Left ventricle myocardium inferior (tissue), 1 donor: Measurements from ENCODE around the gene IL19. TPM values are rescaled to one million over a fixed set of nuclear protein-coding genes. Genes with fewer than 3 reads are reported as not detected.

Experiments
- DNase-seq: peaks from one replicate; pipeline ENCODE4 v3.0.0-alpha.2; 2020
- H3K27ac ChIP-seq: fragments of 200-600 bp; replicated peaks from 2 replicates; pipeline ENCODE4 v1.8.0; 2021
- H3K27me3 ChIP-seq: fragments of 200-600 bp; 2 replicates; pipeline ENCODE4 v1.8.0; 2021; ENCODE audit warnings: low read depth
- H3K36me3 ChIP-seq: fragments of 200-600 bp; 2 replicates; pipeline ENCODE4 v1.8.0; 2021
- H3K4me1 ChIP-seq: fragments of 200-600 bp; 2 replicates; pipeline ENCODE4 v1.8.0; 2021
- H3K4me3 ChIP-seq: fragments of 200-600 bp; 2 replicates; pipeline ENCODE4 v1.8.0; 2021; ENCODE audit warnings: mild to moderate bottlenecking, moderate library complexity
- H3K9me3 ChIP-seq: fragments of 200-600 bp; replicated peaks from 2 replicates; pipeline ENCODE4 v1.8.0; 2021
- CTCF ChIP-seq: fragments of 200-600 bp; IDR thresholded peaks from 2 replicates; pipeline ENCODE4 v1.8.0; 2021; ENCODE audit warnings: antibody characterized with exemption, mild to moderate bottlenecking, borderline replicate concordance
- intact Hi-C: fragments of 100-400 bp; cut with micrococcal nuclease; formaldehyde crosslinking; loops from one replicate; pipeline ENCODE4 v1.11.0; 2022
- total RNA-seq: library from RNA; stranded (reverse); fragmentation: NEBNext Ultra II Directional; extraction: Animal tissue kit (Norgen Biotek cat#: 25700); gene quantifications from one replicate; pipeline ENCODE4 v1.2.1, GENCODE V29; 2021
- donor health status: DM: no; HTN: yes; CAD: no; lungs with severe emphysema.

IL19 gene
- total RNA-seq, 1 donor from 2014 or later = not detected

GRCh38 chr1:206766251-206766856 is 4.2 kb upstream of the IL19 start:
- H3K4me3 ChIP-seq = no peak overlapping the region
- no peak for TF ChIP-seq CTCF
- intact Hi-C loops = no loop called here
- no peaks in the 10 kb centered on the region for H3K36me3 ChIP-seq
- H3K9me3 ChIP-seq = no peaks in the 10 kb centered on the region
- DNase-seq = peak; percentile 18
- H3K27me3 ChIP-seq = peaks cover 13% of the 10 kb centered on the region
- no peaks in the 10 kb centered on the region for H3K4me1 ChIP-seq
- H3K27ac ChIP-seq = no peak overlapping the region

- no peak for DNase-seq
- Histone ChIP-seq H3K27ac (no peak overlapping the region), H3K36me3 (no peaks in the 10 kb centered on the region), H3K9me3 (no peaks in the 10 kb centered on the region), H3K27me3 (peaks cover 17% of the 10 kb centered on the region), H3K4me1 (no peaks in the 10 kb centered on the region), H3K4me3 (no peak overlapping the region)
- TF ChIP-seq CTCF = no peak
- intact Hi-C loops = no loop called here
Observed at GRCh38 chr1:206768472-206769303, 1.9 kb upstream of the IL19 start.

DNA sequence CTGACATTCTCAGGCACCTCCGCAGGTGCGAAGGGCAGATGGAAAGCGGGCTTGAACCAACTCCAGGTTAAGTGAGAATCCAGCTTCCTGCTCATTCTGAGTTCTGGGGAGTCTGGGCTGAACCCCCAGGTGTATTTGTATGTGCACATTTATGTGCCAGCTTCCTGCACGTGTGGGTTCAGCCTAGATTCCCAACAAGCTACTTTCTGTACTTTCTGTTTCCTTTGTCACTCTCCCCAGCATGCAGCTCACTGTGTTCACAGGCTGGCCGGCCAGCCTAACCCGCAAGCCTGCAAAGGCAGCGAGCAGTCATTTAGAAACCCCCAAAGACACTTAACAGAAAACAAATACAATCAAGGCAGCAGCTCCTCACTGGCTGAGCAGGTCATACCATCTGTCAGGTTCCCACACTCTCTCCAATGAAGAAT is 1.3 kb upstream of the IL19 start:
- intact Hi-C loops = no loop called here
- DNase-seq = no peak
- Histone ChIP-seq H3K27me3 (peaks cover 22% of the 10 kb centered on the region), H3K4me1 (no peaks in the 10 kb centered on the region), H3K4me3 (peak overlapping the region; percentile 35), H3K9me3 (no peaks in the 10 kb centered on the region), H3K27ac (no peak overlapping the region), H3K36me3 (no peaks in the 10 kb centered on the region)
- TF ChIP-seq CTCF = no peak

DNA sequence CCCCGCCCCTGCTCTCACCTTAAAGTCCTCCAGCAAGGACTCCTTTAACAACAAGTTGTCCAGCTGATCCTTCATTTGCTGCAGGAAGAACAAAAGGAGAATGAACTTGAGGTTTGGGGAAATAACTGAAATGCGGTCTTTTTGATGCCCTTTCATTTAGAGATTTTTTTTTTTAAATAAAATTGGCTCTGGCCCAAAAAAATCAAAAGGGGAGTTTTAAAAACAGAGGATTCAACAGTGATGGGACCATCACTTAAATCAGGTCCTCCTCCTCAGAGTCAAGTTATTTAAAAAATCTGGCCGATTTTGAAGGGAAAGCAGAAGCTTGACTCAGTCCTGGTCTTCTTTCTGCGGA is 742 bp downstream of the IL19 start:
- no peaks in the 10 kb centered on the region for H3K36me3 ChIP-seq
- peaks cover 27% of the 10 kb centered on the region for H3K27me3 ChIP-seq
- intact Hi-C loops = no loop called here
- H3K4me1 ChIP-seq = no peaks in the 10 kb centered on the region
- no peak for DNase-seq
- H3K27ac ChIP-seq = peak overlapping the region; percentile 30
- no peak overlapping the region for H3K4me3 ChIP-seq
- no peak for TF ChIP-seq CTCF
- H3K9me3 ChIP-seq = no peaks in the 10 kb centered on the region

DNA sequence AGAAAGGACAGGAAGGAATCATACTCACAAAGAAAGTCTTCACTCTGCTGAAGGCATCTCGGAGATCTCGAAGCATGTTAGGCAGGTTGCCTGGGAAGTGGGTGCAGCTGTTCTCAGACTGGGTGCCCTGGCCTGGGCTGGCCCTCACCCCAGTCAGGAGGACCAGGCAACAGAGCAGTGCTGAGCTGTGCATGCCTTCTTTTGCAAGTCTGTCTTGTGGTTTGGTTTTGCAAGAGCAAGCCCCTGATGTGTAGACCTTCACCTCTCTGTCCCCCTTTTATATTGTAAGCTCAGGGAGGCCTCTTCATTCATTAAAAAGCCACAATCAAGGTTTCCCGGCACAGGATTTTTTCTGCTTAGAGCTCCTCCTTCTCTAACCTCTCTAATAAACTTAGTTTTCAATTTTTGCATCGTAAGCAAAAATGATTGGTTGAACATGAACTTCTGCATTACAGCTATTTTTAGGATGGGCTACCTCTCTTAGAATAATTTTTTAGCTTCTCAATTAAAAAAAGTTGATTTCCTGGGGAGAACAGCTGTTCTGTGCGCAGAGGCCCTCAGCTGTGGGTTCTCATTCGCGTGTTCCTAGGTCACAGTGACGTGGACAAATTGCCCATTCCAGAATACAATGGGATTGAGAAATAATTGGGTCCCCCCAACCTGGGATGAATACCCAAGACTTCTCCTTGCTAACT is 1.8 kb downstream of the IL19 start, which contains the start of gene IL10:
Gene IL10, minus strand, starts transcription at position 252 of the 695 bp plus-strand sequence. Its CDS starts 59 bp downstream, at position 193.
- no peaks in the 10 kb centered on the region for H3K9me3 ChIP-seq
- DNase-seq = peak; percentile 24
- H3K4me3 ChIP-seq = no peak within 1 kb of the TSS
- intact Hi-C loops = no loop called here
- H3K36me3 ChIP-seq = no peaks in the 10 kb centered on the region
- no peaks in the 10 kb centered on the region for H3K4me1 ChIP-seq
- TF ChIP-seq CTCF = no peak
- peak within 1 kb of the TSS; percentile 30 for H3K27ac ChIP-seq
- peaks cover 27% of the 10 kb centered on the region for H3K27me3 ChIP-seq
